ENCODE measurements around the gene ZSWIM1. TPM values are rescaled to one million over a fixed set of nuclear protein-coding genes. Genes with fewer than 3 reads are reported as not detected.

The ZSWIM1 gene
- total and polyA plus RNA-seq, 2 of the 13 experiments (the other 11 are each of a cell fraction or from before 2014, with no cell fraction given), result 9.5 to 11.7 TPM

- TF ChIP-seq ARID2 (CRISPR knock-in tag; IDR thresholded peaks at IDR 0.05; ENCODE audit: borderline replicate concordance) (peak; percentile 31; the same call in 1 of the 2 replicates), ZNF282 (IDR thresholded peaks at IDR 0.05; ENCODE audit: partially characterized antibody) (no peak), CENPX (CRISPR knock-in tag; IDR thresholded peaks at IDR 0.05) (no peak), NR2C2 (CRISPR knock-in tag; IDR thresholded peaks at IDR 0.05; ENCODE audit: borderline replicate concordance) (no peak; the same call in 1 of the 2 replicates), KAT8 (CRISPR knock-in tag; IDR thresholded peaks at IDR 0.05) (peak; percentile 81), E2F5 (CRISPR knock-in tag; conservative IDR thresholded peaks at IDR 0.05) (no peak), SALL1 (CRISPR knock-in tag; IDR thresholded peaks at IDR 0.05) (peak; percentile 71), ZNF589 (CRISPR knock-in tag; conservative IDR thresholded peaks at IDR 0.05) (no peak), FOXO4 (CRISPR knock-in tag; conservative IDR thresholded peaks at IDR 0.05) (no peak), DMTF1 (CRISPR knock-in tag; IDR thresholded peaks at IDR 0.05) (no peak), MYNN (CRISPR knock-in tag; IDR thresholded peaks at IDR 0.05; ENCODE audit: low read depth) (no peak), ZNF776 (CRISPR knock-in tag; IDR thresholded peaks at IDR 0.05) (no peak), KDM3A (CRISPR knock-in tag; IDR thresholded peaks at IDR 0.05; ENCODE audit: low read depth) (no peak; the same call in 1 of the 2 replicates), KLF16 (CRISPR knock-in tag; IDR thresholded peaks at IDR 0.05) (no peak; a peak in 1 of 4 replicates)
- TF ChIP-seq, protein P1, sequence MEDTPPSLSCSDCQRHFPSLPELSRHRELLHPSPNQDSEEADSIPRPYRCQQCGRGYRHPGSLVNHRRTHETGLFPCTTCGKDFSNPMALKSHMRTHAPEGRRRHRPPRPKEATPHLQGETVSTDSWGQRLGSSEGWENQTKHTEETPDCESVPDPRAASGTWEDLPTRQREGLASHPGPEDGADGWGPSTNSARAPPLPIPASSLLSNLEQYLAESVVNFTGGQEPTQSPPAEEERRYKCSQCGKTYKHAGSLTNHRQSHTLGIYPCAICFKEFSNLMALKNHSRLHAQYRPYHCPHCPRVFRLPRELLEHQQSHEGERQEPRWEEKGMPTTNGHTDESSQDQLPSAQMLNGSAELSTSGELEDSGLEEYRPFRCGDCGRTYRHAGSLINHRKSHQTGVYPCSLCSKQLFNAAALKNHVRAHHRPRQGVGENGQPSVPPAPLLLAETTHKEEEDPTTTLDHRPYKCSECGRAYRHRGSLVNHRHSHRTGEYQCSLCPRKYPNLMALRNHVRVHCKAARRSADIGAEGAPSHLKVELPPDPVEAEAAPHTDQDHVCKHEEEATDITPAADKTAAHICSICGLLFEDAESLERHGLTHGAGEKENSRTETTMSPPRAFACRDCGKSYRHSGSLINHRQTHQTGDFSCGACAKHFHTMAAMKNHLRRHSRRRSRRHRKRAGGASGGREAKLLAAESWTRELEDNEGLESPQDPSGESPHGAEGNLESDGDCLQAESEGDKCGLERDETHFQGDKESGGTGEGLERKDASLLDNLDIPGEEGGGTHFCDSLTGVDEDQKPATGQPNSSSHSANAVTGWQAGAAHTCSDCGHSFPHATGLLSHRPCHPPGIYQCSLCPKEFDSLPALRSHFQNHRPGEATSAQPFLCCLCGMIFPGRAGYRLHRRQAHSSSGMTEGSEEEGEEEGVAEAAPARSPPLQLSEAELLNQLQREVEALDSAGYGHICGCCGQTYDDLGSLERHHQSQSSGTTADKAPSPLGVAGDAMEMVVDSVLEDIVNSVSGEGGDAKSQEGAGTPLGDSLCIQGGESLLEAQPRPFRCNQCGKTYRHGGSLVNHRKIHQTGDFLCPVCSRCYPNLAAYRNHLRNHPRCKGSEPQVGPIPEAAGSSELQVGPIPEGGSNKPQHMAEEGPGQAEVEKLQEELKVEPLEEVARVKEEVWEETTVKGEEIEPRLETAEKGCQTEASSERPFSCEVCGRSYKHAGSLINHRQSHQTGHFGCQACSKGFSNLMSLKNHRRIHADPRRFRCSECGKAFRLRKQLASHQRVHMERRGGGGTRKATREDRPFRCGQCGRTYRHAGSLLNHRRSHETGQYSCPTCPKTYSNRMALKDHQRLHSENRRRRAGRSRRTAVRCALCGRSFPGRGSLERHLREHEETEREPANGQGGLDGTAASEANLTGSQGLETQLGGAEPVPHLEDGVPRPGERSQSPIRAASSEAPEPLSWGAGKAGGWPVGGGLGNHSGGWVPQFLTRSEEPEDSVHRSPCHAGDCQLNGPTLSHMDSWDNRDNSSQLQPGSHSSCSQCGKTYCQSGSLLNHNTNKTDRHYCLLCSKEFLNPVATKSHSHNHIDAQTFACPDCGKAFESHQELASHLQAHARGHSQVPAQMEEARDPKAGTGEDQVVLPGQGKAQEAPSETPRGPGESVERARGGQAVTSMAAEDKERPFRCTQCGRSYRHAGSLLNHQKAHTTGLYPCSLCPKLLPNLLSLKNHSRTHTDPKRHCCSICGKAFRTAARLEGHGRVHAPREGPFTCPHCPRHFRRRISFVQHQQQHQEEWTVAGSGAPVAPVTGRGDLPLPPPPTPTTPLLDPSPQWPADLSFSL (CRISPR knock-in tag; IDR thresholded peaks at IDR 0.05), result peak; percentile 42; the same call in 1 of the 2 replicates
These were observed 47.8 kb upstream of the ZSWIM1 start, which contains the start of gene SNX21 (continued) for GRCh38 chr20:45833030-45833882.
